Femur (tissue), 1 donor: ENCODE data around the gene MCC.

Source experiments
- DNase-seq: peaks from one replicate; pipeline ENCODE4 v3.0.0-alpha.2; 2017

Gene MCC

GRCh38 chr5:113164021-113164420, 324.2 kb downstream of the MCC start:
- DNase-seq: no peak

DNA sequence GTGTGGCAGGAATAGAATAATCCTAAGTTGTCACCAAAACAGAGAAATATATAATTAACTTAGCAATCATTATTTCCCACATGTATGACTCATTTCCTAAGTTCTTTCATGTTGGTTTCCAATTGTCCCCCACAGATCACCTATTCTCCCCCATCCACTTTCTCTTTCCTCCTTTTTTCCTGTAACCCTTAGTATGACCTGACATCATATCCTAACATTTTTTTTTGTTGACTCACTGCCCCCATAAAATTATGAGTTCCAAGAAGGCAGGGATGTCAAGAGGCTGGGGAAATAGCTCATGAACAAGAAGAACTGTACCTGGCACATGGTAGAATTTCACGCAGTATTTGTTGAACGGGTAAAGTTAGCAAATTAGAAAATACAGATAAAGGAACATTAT, 324.9 kb downstream of the MCC start:
- DNase-seq: no peak

GRCh38 chr5:113162770-113163169, 325.5 kb downstream of the MCC start:
- no peak for DNase-seq

GRCh38 chr5:113162208-113162607, 326.0 kb downstream of the MCC start:
- DNase-seq: no peak

DNA sequence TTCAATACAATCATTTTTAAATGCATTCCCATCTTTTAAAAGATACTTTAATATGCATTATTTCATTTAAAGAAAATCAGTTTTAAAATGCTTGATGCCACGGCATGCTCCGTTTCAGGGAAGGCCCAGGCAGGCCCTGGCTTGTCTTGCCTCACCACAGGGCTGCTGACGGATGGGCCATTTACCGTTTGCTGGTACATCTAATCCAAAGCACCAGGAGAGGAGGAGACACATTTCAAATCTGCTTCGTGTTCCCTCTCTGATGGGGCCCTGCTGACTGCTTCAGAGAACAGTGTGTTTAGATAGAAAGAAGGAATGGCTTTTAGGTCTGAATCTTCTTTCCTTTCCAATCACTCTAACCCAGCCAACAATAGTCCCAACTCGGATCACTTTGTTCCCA, 326.4 kb downstream of the MCC start:
- no peak for DNase-seq

DNA sequence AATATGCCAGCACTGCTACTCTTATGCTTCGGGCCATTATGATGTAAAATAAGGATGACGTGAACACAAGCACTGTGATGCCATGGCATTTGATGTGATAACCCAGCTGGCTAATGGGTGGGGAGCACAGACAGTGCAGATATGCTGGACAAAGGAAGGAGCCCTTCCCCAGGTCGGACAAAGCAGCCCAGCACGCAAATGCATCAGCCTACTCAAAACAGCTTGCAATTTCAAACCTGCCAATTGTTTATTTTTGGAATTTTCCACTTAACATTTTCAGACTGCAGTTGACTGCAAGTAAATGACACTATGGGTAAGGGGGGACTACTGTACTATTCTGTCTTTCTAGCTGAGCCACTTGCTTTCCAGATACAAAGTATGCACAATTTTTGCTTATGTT, 330.4 kb downstream of the MCC start:
- DNase-seq: no peak

DNA sequence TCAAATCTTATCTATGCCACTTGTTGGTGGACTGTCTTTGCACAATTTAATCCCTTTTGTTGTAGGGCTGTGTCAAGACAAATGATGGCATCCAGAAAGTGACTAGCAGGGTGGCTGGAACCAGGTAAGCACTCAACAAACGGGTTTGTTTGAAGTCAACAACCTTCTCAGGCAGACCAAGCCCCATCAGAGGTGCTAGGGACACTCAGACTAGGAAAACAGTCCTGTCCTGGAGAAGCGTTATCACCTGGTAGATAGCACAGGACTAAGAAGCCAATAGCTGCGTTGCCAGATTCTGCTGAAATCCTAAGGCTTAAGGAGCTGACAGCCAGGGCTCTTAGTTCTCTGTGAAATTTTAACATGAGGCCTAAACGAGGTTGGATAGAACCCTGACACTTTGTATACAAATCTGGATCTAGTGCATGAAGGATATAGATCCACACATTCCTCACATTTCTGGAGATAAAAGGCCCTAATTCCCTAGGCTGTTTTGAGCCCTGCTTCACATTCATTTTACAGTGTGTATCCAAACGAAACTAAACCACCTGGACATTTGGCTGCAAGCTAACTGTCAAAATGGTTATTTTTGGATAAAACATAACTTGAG, 331.9 kb downstream of the MCC start:
- no peak for DNase-seq

- no peak for DNase-seq
Measured at GRCh38 chr5:113153512-113154097, 334.6 kb downstream of the MCC start.

DNA sequence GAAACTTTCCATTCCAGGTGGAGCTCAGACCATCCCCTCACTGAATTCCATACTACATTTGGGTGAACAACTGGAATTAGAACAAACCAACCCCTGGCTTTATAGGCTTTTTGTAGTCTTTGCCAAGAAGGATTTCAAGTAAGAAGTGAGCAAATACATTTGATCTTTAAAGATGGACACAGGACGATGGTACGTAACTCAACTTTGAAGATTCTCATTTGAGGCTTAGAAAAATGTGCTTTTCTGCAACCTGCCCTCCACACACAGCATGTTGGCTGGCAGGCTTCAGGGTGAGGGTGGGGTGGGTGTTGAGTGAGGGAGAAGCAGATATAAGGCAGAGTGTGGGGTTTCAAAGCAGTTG, 335.9 kb downstream of the MCC start:
- DNase-seq: no peak

DNA sequence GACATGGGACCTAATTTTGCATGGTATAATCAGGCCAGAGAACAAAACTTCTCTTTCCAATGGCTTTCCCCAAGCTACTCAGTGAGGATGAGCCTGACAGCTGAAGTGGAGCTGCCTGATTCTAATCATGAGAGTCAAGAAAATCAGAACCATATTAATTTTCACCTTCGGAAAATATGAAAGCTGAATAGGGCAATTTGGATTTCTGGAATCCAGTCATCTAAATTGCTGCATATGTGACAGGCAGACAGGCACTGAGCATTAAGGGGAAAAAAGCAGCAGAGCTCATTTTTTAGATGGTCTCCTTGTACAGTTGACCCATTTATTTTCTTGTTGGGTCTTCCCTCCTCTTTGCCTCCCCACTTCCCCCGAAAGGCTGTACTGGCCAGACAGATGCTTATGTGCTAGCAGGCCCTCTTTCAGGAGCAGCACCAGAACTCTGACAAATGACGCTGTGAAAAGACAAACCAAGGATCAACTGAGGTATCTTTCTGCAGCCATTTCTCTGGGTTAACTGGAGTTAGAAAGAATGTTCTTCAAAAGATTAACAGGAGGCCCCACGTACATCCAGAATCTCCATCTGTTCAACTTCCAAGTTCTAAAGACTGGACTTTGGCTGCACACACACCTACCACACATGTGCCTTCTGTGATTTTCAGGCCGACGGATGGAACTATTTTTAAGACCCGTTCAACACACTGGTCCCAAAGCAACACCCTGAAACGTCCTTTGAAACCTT, 336.4 kb downstream of the MCC start:
- no peak for DNase-seq

DNA sequence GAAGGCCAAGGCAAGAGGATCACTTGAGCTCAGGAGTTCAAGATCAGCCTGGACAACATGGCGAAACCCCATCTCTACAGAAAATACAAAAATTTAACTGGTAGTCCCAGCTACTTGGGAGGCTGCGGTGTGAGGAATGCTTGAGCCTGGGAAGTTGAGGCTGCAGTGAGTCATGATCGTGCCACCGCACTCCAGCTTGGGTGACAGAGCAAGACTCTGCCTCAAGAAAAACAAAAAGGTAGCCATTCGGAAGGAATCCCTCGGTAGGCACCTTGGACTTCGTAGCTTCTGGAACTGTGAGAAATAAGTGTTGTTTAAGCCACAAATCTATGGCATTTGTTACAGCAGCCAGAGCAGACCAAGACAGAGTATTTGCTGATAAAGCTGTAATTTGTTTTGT, 337.4 kb downstream of the MCC start:
- no peak for DNase-seq

- DNase-seq: no peak
Measured at GRCh38 chr5:113150221-113150620, 338.0 kb downstream of the MCC start.

DNA sequence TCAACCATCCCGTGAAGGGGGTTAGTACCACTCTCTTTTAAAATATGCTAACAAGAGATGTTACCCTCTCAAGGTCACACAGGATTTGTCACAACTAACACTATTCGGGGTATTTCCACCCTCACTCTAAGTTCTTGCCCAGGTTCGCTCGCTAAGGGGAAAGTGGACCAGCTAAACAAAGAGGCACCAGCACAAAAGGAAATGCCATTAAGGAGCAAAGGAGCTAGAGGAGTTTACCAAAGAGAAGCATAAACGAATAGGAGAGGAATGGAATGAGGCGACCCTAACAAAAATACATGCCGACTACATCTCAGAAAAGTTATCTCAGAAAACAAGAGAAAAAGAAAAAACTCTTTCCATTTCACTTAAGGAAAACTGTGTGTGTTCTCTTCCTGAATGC, 340.7 kb downstream of the MCC start:
- DNase-seq: no peak

DNA sequence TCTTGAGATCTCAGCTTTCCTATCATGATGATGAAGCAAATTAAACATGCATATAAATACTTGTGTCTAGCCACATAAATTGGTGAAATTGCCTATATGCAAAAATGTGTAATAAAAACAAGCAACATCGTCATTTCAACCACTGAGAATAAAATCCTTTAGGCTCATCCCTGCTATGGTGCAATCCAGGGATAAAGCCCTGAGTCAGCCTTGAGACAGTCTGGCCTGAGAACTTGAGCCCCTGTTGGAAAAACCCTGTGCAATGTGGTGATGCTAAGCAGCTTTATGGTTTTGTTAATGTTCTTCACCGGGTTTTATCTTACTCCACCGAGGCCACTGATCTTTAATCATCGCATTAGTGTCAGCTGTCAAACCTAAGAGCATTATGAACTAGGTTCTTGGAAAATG, 341.1 kb downstream of the MCC start:
- DNase-seq: no peak

- no peak for DNase-seq
Measured at GRCh38 chr5:113145757-113146387, 342.4 kb downstream of the MCC start.

DNA sequence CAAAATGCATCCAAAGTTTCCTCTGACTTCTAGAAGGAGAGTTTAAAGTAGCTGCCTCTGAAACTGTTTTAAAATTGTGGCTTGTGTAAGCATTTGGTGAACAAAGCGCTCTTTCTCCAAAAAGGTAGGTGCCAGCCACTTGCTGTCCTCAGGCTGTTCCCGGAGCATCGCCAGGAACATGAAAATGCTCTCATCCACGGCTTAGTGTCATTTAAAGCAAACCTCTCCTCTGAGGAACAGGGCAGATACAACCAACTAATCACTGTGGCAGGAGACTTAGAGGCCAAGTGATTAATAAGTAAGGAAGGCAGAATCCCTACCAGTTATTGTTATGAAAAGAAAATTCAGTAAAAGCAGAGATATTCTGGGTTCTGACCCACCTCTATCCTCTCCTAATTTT, 346.1 kb downstream of the MCC start:
- DNase-seq: no peak

DNA sequence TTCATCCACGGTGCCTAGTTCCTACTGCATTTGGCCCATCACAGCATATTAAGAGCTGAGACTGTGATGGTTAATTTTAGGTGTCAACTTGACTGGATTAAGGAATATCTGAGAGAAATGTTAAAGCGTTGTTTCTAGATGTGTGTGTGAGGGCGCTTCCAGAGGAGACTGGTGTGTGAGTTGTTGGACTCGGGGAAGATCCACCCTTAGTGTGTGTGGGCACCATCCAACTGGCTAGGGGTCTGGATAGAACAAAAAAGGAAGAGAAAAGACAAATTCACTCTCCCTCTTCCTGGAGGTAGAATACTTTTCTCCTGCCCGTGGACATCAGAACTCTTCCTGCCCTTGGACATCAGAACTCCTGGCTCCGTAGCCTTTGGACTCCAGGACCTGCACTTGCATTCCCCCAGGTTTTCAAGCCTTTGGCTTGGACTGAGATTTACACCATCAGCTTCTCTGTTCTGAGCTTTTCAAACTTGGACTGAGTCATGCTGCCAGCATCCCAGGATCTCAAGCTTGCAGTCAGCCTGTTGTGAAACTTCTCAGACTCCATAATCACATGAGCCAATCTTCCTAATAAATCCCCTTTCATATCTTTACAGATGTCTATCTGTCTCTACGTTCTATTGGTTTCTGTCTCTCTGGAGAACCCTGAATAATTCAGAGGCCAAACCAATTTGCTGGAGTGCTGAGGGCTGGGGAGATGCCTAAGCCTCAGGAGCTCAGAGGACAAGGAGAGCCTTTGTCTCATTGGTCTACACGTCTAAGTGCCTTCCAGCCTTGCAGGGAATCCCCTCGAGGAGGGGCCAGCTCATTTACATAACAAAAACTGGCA, 347.2 kb downstream of the MCC start:
- no peak for DNase-seq

DNA sequence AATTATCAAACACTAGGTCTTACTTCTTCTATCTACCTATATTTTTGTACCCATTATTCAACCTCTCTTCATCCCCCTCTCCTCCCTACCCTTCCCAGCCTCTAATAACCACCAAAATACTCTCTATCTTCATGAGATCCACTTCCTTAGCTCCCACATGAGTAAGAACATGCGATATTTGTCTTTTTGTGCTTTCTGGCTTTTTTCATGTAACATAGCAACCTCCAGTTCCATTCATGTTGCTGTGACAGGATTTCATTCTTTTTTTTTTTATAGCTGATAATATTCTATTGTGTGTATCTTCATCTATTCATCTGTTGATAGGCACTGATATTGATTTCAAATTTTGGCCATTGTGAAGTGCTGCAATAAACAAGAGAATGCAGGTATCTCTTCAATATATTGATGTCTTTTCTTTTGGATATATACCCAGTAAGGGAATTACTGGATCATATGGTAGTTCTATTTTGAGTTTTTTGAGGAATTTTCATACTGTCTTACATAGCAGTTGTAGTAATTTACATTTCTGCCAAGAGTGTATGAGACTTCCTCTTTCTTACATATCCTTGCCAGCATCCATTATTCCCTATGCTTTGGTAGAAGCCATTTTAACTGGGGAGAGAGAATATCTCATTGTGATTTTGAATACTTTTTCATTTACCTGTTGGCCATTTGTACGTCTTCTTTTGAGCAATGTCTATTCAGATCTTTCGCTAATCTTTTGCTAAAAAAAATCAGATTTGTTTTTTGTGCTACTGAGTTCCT, 354.9 kb downstream of the MCC start:
- no peak for DNase-seq

- DNase-seq: no peak
Measured at GRCh38 chr5:113132564-113132963, 355.7 kb downstream of the MCC start.

GRCh38 chr5:113128641-113129330, 359.5 kb downstream of the MCC start:
- DNase-seq: no peak

- no peak for DNase-seq
Measured at GRCh38 chr5:113128082-113128481, 360.2 kb downstream of the MCC start.

DNA sequence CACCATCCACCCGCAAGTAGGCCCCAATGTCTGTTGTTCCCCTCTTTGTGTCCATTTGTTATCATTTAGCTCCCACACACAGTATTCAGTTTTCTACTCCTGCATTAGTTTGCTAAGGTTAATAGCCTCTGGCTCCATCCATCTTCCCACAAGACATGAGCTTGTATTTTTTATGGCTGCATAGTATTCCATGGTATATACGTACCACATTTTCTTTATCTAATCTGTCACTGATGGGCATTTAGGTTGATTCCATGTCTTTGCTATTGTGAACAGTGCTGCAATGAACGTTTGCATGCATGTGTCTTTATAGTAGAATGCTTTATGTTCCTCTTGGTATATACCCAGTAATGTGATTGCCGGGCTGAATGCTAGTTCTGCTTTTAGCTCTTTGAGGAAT, 361.2 kb downstream of the MCC start:
- DNase-seq: no peak
